ENCODE results near the gene SUMF1. TPM values are rescaled to one million over a fixed set of nuclear protein-coding genes. Genes with fewer than 3 reads are reported as not detected.
A peak's percentile ranks its signal among the peaks of the same experiment; 100 is the strongest.

Gene SUMF1
- total and polyA plus RNA-seq, 2 of the 13 experiments (the other 11 are each of a cell fraction or from before 2014, with no cell fraction given): 18.5 to 28.9 TPM

- POLR2A ChIA-PET: interaction anchor here (0.8 to 3.3 kb wide), 17 partner anchors 13 to 695 kb away, joined by 3 to 120 read pairs (median 6); partner anchors contain the start of gene SUMF1
- no peak for FAIRE-seq
- no peaks in the 10 kb centered on the region for H4K20me1 ChIP-seq (ENCODE audit: insufficient read depth, low read length)
- no peaks in the 10 kb centered on the region for H3K9me3 ChIP-seq (ENCODE audit: low read length)
- no peak overlapping the region for H3K27ac ChIP-seq (ENCODE audit: extremely low read length, insufficient read depth, low read length)
- peaks cover 4% of the 10 kb centered on the region for H3K79me2 ChIP-seq (ENCODE audit: insufficient read depth, low read length)
- no peak overlapping the region for H2AFZ ChIP-seq (ENCODE audit: low read length)
- peaks cover 61% of the 10 kb centered on the region for H3K4me1 ChIP-seq (ENCODE audit: insufficient read depth, low read length)
- peak overlapping the region; percentile 87 to 93 (median 92) for H3K4me3 ChIP-seq (replicated peaks in 1 of 3; ENCODE audit: insufficient read depth in 1 of 3, low read depth in 2 of 3, low read length in 3 of 3)
- peak overlapping the region; percentile 75; the same call in 1 of the 2 replicates for H3K9ac ChIP-seq (ENCODE audit: insufficient read depth, low read depth, low read length)
- no peak for DNase-seq (ENCODE audit: low spot score)
- 45% methylated on average over 28 of the region's 28 CpGs for WGBS (ENCODE audit: low lambda C conversion rate)
- ATAC-seq: no peak
- BruUV-seq (replicated peaks): TSS peak; percentile 69
- in situ Hi-C loops (cut with HindIII; ENCODE audit: extremely low pct_ligation_motif_present, low pct_unique_long_range_greater_than_20kb): no loop called here
- no peaks in the 10 kb centered on the region; a peak in 1 of 5 replicates for H3K36me3 ChIP-seq (replicated peaks in 1 of 2; ENCODE audit: control insufficient read depth in 1 of 2, insufficient read depth in 2 of 2, low read length in 2 of 2)
- intact Hi-C loops (cut with micrococcal nuclease; ENCODE audit: unreplicated experiment): loop anchor here (1.0 to 10.0 kb wide), 5 partner anchors 13 to 141 kb away; partner anchors contain the start of gene SUMF1
- CTCF ChIA-PET (ENCODE audit: low intra/inter-chr PET ratio, low total read pairs): no interaction called here
- TF ChIP-seq EP300 (IDR thresholded peaks at IDR 0.05; ENCODE audit: low read depth in 2 of 2, low read length in 2 of 2) (no peak), EP300 (CRISPR knock-in tag; IDR thresholded peaks at IDR 0.05; ENCODE audit: borderline replicate concordance) (no peak), ZNF740 (CRISPR knock-in tag; IDR thresholded peaks at IDR 0.05) (0 out of 2 replicates have a peak, but pooled peaks have one; percentile 17), MYPOP (CRISPR knock-in tag; IDR thresholded peaks at IDR 0.05) (peak; percentile 32; the same call in 1 of the 2 replicates), ZNF703 (CRISPR knock-in tag; IDR thresholded peaks at IDR 0.05; ENCODE audit: borderline replicate concordance) (no peak), ZNF816 (CRISPR knock-in tag; IDR thresholded peaks at IDR 0.05; ENCODE audit: borderline replicate concordance) (0 out of 2 replicates have a peak, but pooled peaks have one; percentile 12)
- H3K4me2 ChIP-seq (ENCODE audit: low read depth, low read length): peak overlapping the region; percentile 89
- H3K27me3 ChIP-seq (ENCODE audit: control insufficient read depth in 1 of 2, insufficient read depth in 2 of 2, low read length in 2 of 2): no peaks in the 10 kb centered on the region; a peak in 1 of 5 replicates
Measured at GRCh38 chr3:4493941-4494894, 27.1 kb upstream of the SUMF1 start.
